ENCODE measurements around the gene FKBP5.
"Not testable (repeated sequence)": the region's sequence is repeated elsewhere in the genome, so short reads cannot be mapped to it uniquely, and the experiment has no call there.

Gene FKBP5

DNA sequence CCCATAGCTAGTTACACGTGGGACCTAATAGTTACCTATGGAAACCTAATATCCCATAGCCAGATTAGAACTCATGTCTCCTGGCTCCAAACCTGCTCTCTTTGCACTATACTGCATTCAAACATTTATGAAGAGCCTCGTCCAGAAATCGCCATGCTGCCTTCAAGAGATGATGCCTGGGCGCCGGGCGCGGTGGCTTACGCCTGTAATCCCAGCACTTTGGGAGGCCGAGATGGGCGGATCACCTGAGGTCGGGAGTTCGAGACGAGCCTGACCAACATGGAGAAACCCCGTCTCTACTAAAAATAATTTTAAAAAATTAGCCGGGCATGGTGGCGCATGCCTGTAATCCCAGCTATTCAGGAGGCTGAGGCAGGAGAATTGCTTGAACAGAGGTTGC, 1.3 kb upstream of the FKBP5 start:
- DNase-seq (ENCODE audit: low read depth): not testable (repeated sequence)

DNA sequence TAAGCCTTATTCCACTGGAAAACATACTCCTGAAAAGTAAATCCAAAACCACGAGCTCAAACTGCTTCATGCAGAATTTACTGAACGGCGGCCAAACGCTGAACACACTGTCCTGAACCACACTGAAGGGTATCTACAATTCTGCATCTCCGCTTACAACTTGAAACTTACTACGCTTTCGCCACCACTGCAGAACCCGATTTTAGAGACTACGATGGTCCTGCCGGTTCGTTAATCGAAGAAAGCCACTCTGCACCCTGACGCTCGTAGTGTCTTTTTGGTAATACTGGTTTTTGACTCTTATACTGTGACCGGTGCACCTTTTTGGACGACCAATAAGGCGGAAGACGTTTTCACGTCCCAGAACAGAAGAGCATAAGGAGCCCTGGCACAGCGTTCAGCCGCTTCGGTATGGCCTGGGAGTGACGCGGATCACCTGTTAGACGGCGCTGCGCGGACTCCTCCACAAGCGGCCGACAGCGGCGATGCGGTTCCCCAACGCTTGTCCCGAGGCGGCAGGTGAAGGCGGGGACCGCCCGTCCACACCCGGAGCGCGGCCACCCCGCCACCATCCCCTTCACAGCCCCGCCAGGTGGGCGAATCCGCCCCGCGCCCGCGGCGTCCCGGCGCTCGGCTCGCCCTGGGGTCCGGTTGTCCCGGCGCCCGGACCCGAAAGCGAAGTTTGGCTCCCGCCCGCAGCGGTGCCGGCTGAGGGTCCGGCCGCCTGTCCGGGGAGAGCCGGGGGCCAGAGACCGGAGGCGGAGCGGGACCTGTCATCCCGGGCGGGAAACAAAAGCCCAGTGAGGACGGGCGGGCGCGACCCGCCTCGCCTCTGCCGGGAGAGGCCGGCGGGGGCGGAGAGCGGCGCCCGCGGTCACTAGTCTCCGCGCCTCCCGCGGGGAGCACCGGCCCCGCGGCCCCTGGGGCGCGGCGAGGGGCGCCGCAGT, 784 bp downstream of the FKBP5 start:
- DNase-seq (ENCODE audit: low read depth): no peak

GRCh38 chr6:35686873-35687555, 1.7 kb downstream of the FKBP5 start:
- no peak for DNase-seq (ENCODE audit: low read depth)

- no peak for DNase-seq (ENCODE audit: low read depth)
Measured at GRCh38 chr6:35686436-35686835, 2.3 kb downstream of the FKBP5 start.

- no peak for DNase-seq (ENCODE audit: low read depth)
Measured at GRCh38 chr6:35683267-35683666, 5.4 kb downstream of the FKBP5 start.

GRCh38 chr6:35681298-35681697, 7.4 kb downstream of the FKBP5 start:
- no peak for DNase-seq (ENCODE audit: low read depth)

DNA sequence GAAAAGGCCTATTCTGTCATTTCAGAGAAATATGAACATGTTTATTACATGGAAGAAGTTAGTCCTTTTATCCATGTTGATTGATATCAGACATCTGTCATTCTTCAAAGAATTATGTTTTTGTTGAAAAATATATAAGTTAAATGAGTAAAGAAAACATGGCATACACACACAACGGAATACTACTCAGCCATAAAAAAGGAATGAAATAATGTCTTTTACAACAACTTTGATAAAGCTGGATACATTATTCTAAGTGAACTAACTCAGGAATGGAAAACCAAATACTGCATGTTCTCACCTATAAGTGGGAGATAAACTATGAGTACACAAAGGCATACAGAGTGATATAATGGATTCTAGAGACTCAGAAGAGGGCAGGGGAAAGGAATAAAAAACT, 9.3 kb downstream of the FKBP5 start:
- no peak for DNase-seq (ENCODE audit: low read depth)

- no peak for DNase-seq (ENCODE audit: low read depth)
Measured at GRCh38 chr6:35678814-35679213, 9.9 kb downstream of the FKBP5 start.

DNA sequence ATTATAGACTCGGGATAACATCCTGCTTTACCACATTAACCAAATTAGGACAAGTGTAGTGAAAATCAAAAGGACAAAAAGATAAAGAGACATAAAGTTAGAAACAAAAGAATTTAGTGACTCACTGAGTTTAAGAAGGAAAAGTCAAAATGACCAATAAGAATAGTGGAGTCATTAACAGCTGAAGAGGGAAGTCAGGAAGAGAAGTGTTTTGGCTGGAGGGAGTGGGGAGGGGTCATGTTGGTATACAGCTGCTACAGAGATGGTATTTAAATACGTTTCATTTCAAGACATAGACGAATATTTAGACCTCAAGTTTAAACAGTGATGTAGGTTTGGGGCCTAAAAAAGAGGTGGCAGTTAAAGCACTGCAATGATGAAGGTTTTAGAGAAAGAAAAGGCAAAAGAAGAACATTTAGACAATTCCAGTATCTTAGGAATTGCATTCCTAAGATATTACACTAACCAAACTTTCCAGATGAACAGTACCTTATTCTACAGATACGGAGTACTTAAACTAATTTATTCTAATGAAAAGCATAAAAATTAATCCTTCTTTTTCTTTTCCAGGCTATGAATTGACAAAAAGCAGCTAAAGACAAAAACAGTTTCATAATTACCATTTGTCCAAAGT, 10.6 kb downstream of the FKBP5 start:
- no peak for DNase-seq (ENCODE audit: low read depth)

- no peak for DNase-seq (ENCODE audit: low read depth)
Measured at GRCh38 chr6:35677456-35677855, 11.3 kb downstream of the FKBP5 start.

DNA sequence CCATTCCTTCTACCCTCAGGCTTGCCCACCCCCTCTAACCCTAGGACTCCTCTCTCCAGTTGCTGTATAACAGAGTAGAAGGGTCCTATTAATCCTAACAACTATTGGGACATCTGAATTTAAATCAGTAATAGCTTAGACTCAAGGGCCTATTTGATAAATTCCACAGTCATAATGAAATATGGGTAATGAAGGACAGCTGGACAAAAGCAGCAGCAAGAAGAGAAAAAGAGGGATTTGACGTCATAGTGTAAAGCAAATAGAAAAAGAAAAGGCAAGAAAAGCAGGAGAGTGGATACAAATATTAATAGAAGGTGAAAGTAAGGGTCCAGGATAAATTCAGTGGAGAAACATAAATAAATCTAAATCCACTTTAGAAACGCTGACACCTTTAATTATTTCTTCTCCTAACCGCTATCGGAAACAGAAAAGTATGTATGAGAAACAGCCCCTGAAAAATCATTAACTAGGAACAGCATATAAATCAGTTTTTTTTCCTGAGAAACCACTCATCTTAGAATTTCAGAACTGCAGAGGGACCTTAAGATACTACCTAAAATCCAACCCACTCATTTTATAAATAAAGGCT, 12.8 kb downstream of the FKBP5 start:
- DNase-seq (ENCODE audit: low read depth): no peak

DNA sequence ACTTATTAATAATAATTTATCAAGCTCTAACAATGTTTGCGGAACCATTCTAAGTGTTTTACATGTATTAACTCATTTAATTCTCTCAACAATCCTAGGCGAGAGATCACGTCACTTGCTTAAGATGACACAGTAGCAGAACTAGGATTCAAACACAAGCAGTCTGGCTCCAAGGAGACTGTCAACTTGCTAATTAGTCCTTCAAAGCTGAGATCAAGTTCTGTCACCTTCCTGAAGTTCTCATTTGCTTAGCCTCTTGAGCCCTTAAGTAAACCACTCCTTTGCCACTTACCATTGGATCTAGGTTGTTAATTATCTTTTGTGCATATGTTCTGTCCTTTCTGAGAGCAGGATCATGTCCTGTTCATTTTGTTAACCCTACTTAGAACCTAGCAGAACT, 14.1 kb downstream of the FKBP5 start:
- DNase-seq (ENCODE audit: low read depth): no peak

GRCh38 chr6:35673755-35674154, 15.0 kb downstream of the FKBP5 start:
- DNase-seq (ENCODE audit: low read depth): no peak

- not testable (repeated sequence) for DNase-seq (ENCODE audit: low read depth)
Measured at GRCh38 chr6:35673284-35673666, 15.4 kb downstream of the FKBP5 start.

- not testable (repeated sequence) for DNase-seq (ENCODE audit: low read depth)
Measured at GRCh38 chr6:35670453-35670852, 18.3 kb downstream of the FKBP5 start.

DNA sequence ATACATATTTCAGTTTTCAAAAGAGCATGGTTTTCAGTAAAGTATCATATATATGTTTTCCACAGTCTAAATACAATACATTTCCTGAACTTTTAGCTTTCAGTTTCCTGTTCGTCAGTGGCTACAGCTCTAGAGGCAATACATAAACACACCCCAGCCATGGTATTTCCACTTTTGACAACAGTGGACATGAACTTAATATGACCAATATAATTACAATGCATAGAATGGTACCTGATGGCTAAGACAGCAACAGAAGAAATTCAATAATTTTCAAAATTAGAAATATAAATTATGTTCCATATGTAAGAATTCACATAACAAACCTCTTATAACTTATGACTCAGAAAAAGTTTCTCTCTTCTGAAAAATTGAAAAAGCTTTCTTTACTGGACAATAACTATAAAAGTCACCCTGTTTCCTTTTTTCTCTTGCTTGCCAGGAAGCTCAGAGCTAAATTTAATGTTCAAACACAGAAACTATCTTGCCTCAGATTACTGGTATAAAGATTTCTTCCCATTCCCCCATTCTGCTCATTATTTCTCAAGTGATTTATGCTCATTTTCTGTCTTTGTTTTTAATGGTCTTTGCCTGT, 19.2 kb downstream of the FKBP5 start:
- DNase-seq (ENCODE audit: low read depth): no peak

GRCh38 chr6:35668744-35669450, 19.8 kb downstream of the FKBP5 start:
- DNase-seq (ENCODE audit: low read depth): no peak

DNA sequence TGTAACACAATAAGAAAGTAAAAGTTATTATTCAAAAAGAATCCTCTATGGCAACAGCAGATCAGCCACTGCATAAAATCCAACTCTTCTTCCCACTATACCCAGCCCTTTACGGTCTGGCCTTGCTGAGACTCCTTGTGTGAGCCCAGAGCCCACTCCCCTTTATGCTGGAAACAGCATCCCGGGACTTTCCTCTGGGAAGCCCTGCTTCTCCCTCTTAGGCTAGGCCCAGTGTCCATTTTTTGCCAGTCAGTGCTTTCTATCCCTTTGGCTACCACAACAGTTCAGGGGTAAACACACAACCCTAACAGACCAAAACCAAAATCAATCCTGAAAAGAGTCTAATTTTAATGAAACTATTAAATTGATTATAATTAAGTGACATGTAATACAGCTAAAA, 20.6 kb downstream of the FKBP5 start:
- DNase-seq (ENCODE audit: low read depth): no peak

DNA sequence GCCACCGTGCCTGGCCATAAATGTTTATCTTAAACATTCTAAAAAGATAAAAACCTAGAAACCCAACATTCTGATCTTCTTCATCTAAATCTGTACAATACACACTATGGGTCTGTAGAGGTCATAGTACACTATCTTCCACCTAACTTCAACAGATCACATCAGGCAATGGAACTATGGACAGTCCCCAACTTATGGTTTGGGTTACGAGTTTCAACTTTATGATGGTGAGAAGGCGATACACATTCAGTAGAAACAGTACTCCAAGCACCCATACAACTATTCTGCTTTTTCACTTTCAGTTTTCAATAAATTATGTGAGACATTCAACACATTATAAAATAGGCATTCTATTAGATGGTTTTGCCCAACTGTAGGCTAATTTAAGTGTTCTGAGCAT, 23.1 kb downstream of the FKBP5 start:
- DNase-seq (ENCODE audit: low read depth): no peak

DNA sequence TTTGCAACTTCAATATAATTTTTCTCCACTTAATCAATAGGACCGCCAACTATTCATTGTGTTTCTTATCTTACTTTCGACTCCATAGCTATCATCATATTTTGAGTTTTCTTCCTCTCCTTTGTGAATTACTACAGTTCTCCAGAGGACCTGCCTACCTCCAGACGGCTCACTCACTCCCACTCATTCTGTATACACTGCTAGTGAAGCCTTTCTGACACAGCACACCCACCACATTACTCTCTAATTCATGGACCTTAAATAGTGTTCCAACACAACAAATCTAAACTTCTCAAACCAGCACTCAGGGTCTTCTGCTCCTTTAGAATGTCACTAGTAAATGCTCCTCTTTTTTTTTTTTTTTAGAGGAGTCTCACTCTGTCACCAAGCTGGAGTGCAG, 23.8 kb downstream of the FKBP5 start:
- DNase-seq (ENCODE audit: low read depth): no peak

DNA sequence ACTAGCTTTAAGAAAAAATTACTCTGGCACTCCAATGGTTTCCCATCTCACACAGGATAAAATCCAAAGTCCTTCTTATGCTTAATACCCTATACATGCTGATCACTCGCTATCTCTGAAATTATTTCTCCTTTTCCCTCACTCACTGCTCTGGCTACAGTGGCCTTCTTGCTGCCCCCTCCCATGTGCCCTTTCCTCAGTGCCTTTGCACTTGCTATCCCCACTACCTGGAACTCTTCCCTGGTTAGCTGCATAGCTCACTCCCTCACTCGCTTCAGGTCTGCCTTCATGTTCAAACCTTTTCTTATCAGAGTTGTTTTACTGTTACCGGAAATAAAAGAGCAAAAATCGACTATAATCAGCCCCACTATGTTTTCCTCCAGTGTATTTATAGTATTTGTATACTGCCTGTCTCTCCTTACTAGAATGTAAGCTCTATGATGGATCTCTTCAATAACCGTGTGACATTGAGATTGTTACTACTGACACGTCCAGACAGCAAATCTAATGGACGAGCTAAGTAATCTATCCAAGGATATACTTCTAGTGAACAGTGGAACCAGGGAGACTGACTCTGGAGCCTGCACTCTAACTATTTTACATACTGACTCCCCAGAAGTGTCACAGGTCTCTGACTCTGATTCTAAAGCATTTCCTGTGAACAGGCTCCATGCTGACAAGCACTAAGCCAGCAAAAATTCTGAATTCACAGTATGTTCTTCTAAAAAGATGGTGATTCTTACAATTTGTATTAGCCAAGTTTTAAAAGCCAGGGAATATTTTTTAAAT, 25.1 kb downstream of the FKBP5 start:
- no peak for DNase-seq (ENCODE audit: low read depth)
